Measurements from ENCODE around the gene TRABD2B. TPM values are rescaled to one million over a fixed set of nuclear protein-coding genes. Genes with fewer than 3 reads are reported as not detected.

TRABD2B gene
- 0.17 TPM in 1 of 2 replicates, not detected in the other for total RNA-seq

DNA sequence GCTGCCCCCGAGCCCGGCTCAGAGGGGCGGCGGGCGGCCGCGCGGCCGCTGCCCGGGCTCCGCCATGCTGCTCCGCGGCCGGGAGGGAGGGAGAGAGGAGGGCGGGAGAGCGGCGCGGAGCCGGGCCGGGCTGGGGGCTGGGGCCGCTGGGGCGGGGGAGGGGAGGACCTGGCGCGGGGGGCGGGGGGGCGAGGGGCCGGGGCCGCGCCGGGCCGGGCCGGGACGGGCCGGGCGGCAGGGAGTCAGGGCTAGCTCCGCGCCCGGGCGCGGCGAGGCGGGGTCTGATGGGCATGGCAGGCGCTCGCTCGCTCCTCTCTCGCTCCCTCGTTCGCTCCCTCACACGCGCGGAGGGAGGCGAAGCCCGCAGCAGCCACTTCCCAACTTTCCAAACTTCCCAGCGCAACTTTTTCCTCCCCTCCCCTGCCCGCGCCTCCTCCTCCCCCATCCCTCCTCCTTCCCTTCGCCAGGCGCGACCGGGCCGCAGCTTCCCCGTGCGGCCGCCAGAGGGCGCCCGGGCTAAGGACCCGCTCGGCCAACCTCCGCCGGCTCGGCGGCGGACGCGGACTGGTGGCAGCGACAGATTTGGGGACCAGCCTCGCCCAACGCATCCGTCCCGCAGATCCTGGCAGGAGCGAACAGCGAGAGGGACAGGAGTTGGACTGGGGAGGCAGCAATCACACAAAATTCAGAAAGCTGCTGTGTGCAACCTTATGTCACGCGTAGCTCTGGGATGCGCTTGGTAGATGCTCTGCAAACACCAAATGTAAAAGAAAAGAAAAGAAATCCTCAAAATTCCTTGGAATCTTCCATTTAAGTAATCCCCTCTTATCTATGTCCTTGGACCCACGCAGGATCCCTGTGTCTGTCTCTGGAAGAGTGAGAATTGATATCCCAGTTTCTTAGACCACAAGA, at the start of gene TRABD2B:
Gene TRABD2B, minus strand, starts transcription at position 97 of the 912 bp plus-strand sequence.

Other genes with a start within 250 kb of the TRABD2B start
- gene SLC5A9, start 225.3 kb upstream of the TRABD2B start, total RNA-seq = not detected in 2 replicates

Measured in smooth muscle cell of trachea (primary cell).